HUDEP-2 (cell line): Measurements from ENCODE around the gene RANBP3L.
"Not testable (repeated sequence)": the region's sequence is repeated elsewhere in the genome, so short reads cannot be mapped to it uniquely, and the experiment has no call there.

Experiments used
- DNase-seq, 76 experiments: peaks; one replicate each; lab custom pipeline; 2025; ENCODE audit not compliant: unreplicated experiment in 76 of 76; lab: John Stamatoyannopoulos, UW

The RANBP3L gene

GRCh38 chr5:36285837-36286615, 15.7 kb downstream of the RANBP3L start:
- no peak for DNase-seq

- DNase-seq: not testable (repeated sequence)
Observed at GRCh38 chr5:36283775-36284174, 17.9 kb downstream of the RANBP3L start.

- no peak for DNase-seq
Observed at GRCh38 chr5:36281626-36282025, 20.1 kb downstream of the RANBP3L start.

- DNase-seq: no peak
Observed at GRCh38 chr5:36279054-36279698, 22.5 kb downstream of the RANBP3L start.

GRCh38 chr5:36277521-36278176, 24.1 kb downstream of the RANBP3L start:
- DNase-seq: no peak

GRCh38 chr5:36276864-36277263, 24.8 kb downstream of the RANBP3L start:
- no peak for DNase-seq

GRCh38 chr5:36273809-36274526, 27.7 kb downstream of the RANBP3L start:
- DNase-seq: no peak

GRCh38 chr5:36272136-36272690, 29.5 kb downstream of the RANBP3L start:
- DNase-seq: no peak

- no peak for DNase-seq
Observed at GRCh38 chr5:36270876-36271575, 30.7 kb downstream of the RANBP3L start.

- DNase-seq: no peak
Observed at GRCh38 chr5:36270175-36270574, 31.5 kb downstream of the RANBP3L start.

- DNase-seq: no peak
Observed at GRCh38 chr5:36269478-36269877, 32.2 kb downstream of the RANBP3L start.

GRCh38 chr5:36267905-36268304, 33.8 kb downstream of the RANBP3L start:
- DNase-seq: no peak

GRCh38 chr5:36264202-36264760, 37.4 kb downstream of the RANBP3L start:
- no peak for DNase-seq

- DNase-seq: no peak
Observed at GRCh38 chr5:36261186-36261585, 40.5 kb downstream of the RANBP3L start.

GRCh38 chr5:36253575-36253974, 48.1 kb downstream of the RANBP3L start:
- no peak for DNase-seq

GRCh38 chr5:36252722-36253365, 48.9 kb downstream of the RANBP3L start:
- DNase-seq: no peak

- no peak for DNase-seq
Observed at GRCh38 chr5:36251218-36251617, 50.5 kb downstream of the RANBP3L start.

GRCh38 chr5:36250427-36250826, 51.3 kb downstream of the RANBP3L start:
- no peak for DNase-seq

GRCh38 chr5:36246036-36246800, 55.5 kb downstream of the RANBP3L start:
- DNase-seq: no peak
